ENCODE measurements around the gene NUP93. TPM values are rescaled to one million over a fixed set of nuclear protein-coding genes. Genes with fewer than 3 reads are reported as not detected.

Gene NUP93
- total and polyA plus RNA-seq, 2 donors (not counting 3 experiments of a cell fraction or from before 2014, with no cell fraction given): 62.3 to 124 TPM

GRCh38 chr16:56860226-56861020 lies 130.5 kb downstream of the NUP93 start:
- Histone ChIP-seq H3K9ac (replicated peaks; ENCODE audit: extremely low read depth, insufficient read depth, low read length) (no peak overlapping the region), H3K79me2 (ENCODE audit: control insufficient read depth, insufficient read depth, low read length) (no peaks in the 10 kb centered on the region), H3K27me3 (ENCODE audit: control insufficient read depth in 2 of 2, insufficient read depth in 2 of 2, low read length in 2 of 2) (no peaks in the 10 kb centered on the region), H3K9me3 (replicated peaks; ENCODE audit: control insufficient read depth, insufficient read depth, low read length) (no peaks in the 10 kb centered on the region), H3K4me3 (replicated peaks in 1 of 3; ENCODE audit: insufficient read depth in 1 of 3, low read depth in 1 of 3, low read length in 3 of 3) (no peak overlapping the region), H4K20me1 (replicated peaks; ENCODE audit: control insufficient read depth, extremely low read depth, insufficient read depth, low read length) (no peaks in the 10 kb centered on the region), H3K36me3 (ENCODE audit: control insufficient read depth in 2 of 2, extremely low read depth in 1 of 2, insufficient read depth in 2 of 2, low read length in 2 of 2) (no peaks in the 10 kb centered on the region), H3K4me1 (ENCODE audit: control insufficient read depth, extremely low read depth, insufficient read depth, low read length) (no peaks in the 10 kb centered on the region), H3K9me1 (replicated peaks; ENCODE audit: control insufficient read depth, extremely low read depth, insufficient read depth, low read length) (no peaks in the 10 kb centered on the region), H3K4me2 (ENCODE audit: insufficient read depth, low read length) (no peak overlapping the region), H3K27ac (ENCODE audit: insufficient read depth, low read depth, low read length) (no peak overlapping the region), H2AFZ (ENCODE audit: low read depth, low read length) (no peak overlapping the region)
- FAIRE-seq (no peak), DNase-seq (ENCODE audit: low read depth, low spot score) (no peak)
- TF ChIP-seq JUN (IDR thresholded peaks at IDR 0.05; ENCODE audit: borderline replicate concordance, insufficient read depth, insufficient read length, low read depth): no peak
- TF ChIP-seq POLR2AphosphoS5 (IDR thresholded peaks at IDR 0.05; ENCODE audit: insufficient read depth, low read depth, low read length): no peak
- no peak for TF ChIP-seq MYC (IDR thresholded peaks at IDR 0.05; ENCODE audit: low read depth, low read length)
- ChIA-PET POLR2A (no interaction called here), CTCF (interaction anchor here (0.9 to 14.8 kb wide), 3 partner anchors 9 to 108 kb away, joined by 3 to 231 read pairs (median 6); no protein-coding TSS in a partner anchor)
- BruUV-seq (replicated peaks): no TSS peak
- intact Hi-C loops (cut with micrococcal nuclease) (no loop called here), dilution Hi-C loops (cut with MboI; ENCODE audit: extremely low pct_ligation_motif_present, low sequenced_read_pairs) (no loop called here)

- H3K9me1 ChIP-seq (replicated peaks; ENCODE audit: control insufficient read depth, extremely low read depth, insufficient read depth, low read length): no peaks in the 10 kb centered on the region
- no peaks in the 10 kb centered on the region for H3K27me3 ChIP-seq (ENCODE audit: control insufficient read depth in 2 of 2, insufficient read depth in 2 of 2, low read length in 2 of 2)
- no peaks in the 10 kb centered on the region for H3K9me3 ChIP-seq (replicated peaks; ENCODE audit: control insufficient read depth, insufficient read depth, low read length)
- ChIA-PET POLR2A (no interaction called here), CTCF (interaction anchor here (0.8 kb wide), 1 partner anchor 10 kb away, joined by 3 read pairs; no protein-coding TSS in a partner anchor)
- no peak overlapping the region for H2AFZ ChIP-seq (ENCODE audit: low read depth, low read length)
- BruUV-seq (replicated peaks): no TSS peak
- no peak overlapping the region for H3K4me3 ChIP-seq (replicated peaks in 1 of 3; ENCODE audit: insufficient read depth in 1 of 3, low read depth in 1 of 3, low read length in 3 of 3)
- no peaks in the 10 kb centered on the region for H3K4me1 ChIP-seq (ENCODE audit: control insufficient read depth, extremely low read depth, insufficient read depth, low read length)
- H3K27ac ChIP-seq (ENCODE audit: insufficient read depth, low read depth, low read length): no peak overlapping the region
- dilution Hi-C loops (cut with MboI; ENCODE audit: extremely low pct_ligation_motif_present, low sequenced_read_pairs) (no loop called here), intact Hi-C loops (cut with micrococcal nuclease) (no loop called here)
- DNase-seq (ENCODE audit: low read depth, low spot score): peak; percentile 42
- FAIRE-seq: no peak
- H3K79me2 ChIP-seq (ENCODE audit: control insufficient read depth, insufficient read depth, low read length): no peaks in the 10 kb centered on the region
- no peaks in the 10 kb centered on the region for H4K20me1 ChIP-seq (replicated peaks; ENCODE audit: control insufficient read depth, extremely low read depth, insufficient read depth, low read length)
- no peak overlapping the region for H3K9ac ChIP-seq (replicated peaks; ENCODE audit: extremely low read depth, insufficient read depth, low read length)
- TF ChIP-seq JUN (IDR thresholded peaks at IDR 0.05; ENCODE audit: borderline replicate concordance, insufficient read depth, insufficient read length, low read depth) (no peak), EZH2 (IDR thresholded peaks at IDR 0.05; ENCODE audit: borderline replicate concordance, low read depth, low read length, severe bottlenecking) (no peak), POLR2AphosphoS5 (IDR thresholded peaks at IDR 0.05; ENCODE audit: insufficient read depth, low read depth, low read length) (no peak), CTCF (IDR thresholded peaks at IDR 0.05; ENCODE audit: extremely low read depth in 1 of 2, insufficient read depth in 1 of 2, low read depth in 1 of 2, low read length in 2 of 2) (no peak), GATA2 (IDR thresholded peaks at IDR 0.05; ENCODE audit: insufficient read depth, insufficient read length, low read depth, low read length) (no peak), MYC (IDR thresholded peaks at IDR 0.05; ENCODE audit: low read depth, low read length) (no peak), MAX (IDR thresholded peaks at IDR 0.05; ENCODE audit: insufficient read depth, insufficient read length) (no peak), POLR2A (IDR thresholded peaks at IDR 0.05; ENCODE audit: low read depth, low read length) (no peak), FOS (IDR thresholded peaks at IDR 0.05; ENCODE audit: borderline replicate concordance, insufficient read depth, low read length) (no peak)
- H3K36me3 ChIP-seq (ENCODE audit: control insufficient read depth in 2 of 2, extremely low read depth in 1 of 2, insufficient read depth in 2 of 2, low read length in 2 of 2): no peaks in the 10 kb centered on the region
- H3K4me2 ChIP-seq (ENCODE audit: insufficient read depth, low read length): no peak overlapping the region
Measured at GRCh38 chr16:56861092-56861610, 131.2 kb downstream of the NUP93 start.
